Measurements from ENCODE around the gene PCSK6.
A peak's percentile ranks its signal among the peaks of the same experiment; 100 is the strongest.

PCSK6 gene

DNA sequence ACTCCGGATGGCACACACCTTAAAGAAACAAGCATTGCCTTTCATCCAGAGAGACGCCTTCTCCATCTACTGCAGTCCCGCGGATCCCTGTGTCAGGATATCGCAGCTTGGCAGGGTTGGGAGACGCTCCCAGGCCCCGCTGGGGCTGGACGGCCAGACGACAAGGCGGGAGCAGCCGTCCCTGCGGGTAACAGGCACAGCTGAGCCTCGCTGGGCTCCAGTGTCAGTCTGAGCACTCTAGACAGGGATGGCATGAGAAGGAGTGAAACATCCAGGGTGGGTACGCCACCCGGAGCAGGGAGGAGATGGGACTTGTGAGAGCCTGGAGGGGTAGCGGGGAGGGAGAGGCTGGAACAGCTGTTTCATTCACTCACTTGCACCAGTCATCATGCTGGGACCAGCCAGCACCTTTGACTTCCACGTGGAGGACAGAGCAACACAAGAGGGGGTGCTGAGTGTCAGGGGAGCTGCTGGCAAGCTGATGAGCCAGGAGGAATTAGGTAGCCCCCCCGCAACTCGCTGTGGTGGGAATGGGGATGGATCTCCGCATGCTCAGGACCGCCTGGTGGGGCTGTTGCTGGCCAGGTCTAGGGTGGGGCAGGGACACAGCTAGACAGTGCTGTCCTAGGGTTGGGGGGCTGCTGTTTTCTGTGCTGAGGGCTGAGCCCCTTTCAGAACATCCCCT lies 162.9 kb downstream of the PCSK6 start:
- DNase-seq (ENCODE audit: low spot score) = peak; percentile 60

DNA sequence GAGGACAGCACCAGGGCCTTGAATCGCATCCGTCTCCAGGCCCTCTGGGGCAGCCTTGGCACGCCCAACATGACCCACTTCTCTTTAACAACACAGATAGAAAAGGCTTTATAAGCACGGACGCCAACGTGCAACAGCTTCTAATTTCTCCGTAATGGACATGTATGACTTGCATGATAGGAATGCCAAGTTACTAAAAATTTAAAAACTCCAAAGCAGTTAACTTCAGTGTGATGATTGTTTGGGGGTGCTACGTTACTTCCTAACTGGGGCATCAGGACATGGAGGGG lies 163.5 kb downstream of the PCSK6 start:
- no peak for DNase-seq (ENCODE audit: low spot score)

DNA sequence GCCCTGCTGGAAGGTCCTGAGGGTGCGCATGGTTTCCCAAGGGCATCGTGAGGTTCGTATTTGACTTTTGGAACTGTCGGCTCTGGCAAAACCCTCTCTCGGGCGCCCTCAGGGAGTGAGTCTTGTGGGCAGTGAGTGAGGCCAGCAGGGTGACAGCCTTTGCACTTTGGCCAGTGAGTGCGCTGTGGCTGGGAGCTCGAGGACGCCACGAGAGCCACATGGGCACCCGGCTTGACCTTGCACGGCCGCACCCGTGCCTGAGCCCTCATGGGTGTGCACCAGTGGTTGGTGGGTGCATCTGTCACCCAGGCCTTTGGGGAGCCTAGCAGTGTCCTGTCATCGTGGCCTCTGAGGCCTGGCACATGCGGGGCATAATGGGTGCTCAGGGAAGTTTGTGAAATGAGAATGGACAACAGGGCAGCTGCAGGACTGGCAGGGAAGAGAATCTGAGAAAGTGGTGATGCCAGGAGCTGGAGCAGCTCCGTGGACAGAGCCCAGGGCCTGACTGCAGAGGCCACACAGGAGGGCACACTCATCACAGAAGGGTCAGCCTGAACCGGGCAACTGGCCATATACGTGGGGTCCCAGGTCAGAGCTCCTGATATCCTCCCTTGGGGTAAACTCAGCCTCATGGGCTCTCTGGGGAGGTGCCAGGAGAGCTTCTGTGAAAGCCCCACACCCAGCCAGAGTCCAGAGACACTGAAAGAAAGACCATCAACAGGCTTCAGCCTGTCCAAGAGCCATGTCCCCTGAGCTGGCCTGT lies 164.1 kb downstream of the PCSK6 start:
- no peak for DNase-seq (ENCODE audit: low spot score)

DNA sequence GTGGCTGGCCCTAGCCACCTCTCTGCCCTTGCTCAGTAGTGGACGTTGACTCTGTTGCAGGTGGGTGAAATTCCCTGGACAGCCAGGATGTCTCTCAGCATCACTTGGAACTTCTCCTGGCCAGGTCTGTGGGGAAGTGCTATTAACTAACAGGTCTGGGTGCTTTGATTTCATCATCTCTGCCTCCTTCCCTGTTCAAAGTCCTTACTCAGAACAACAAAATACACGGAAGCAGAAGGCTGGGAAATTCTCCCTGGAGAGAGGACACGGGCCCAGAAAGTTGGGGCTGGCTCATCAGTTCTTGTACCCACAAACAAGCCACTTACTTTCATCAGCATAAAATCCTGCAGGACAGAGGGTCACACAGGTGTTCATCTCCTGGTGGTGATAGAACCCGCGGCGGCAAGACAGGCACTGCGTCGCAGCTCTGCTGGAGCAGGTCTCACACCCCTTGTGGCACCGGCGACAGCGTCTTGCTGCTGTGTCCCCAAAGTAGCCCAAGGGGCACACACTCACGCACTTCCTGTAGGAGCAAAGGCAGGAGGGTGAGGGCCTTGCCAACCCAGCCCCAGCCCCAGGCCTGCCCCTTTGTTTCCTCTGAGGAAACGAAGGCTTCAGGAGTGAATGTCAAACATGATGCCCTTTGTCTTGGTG lies 164.9 kb downstream of the PCSK6 start:
- no peak for DNase-seq (ENCODE audit: low spot score)

DNA sequence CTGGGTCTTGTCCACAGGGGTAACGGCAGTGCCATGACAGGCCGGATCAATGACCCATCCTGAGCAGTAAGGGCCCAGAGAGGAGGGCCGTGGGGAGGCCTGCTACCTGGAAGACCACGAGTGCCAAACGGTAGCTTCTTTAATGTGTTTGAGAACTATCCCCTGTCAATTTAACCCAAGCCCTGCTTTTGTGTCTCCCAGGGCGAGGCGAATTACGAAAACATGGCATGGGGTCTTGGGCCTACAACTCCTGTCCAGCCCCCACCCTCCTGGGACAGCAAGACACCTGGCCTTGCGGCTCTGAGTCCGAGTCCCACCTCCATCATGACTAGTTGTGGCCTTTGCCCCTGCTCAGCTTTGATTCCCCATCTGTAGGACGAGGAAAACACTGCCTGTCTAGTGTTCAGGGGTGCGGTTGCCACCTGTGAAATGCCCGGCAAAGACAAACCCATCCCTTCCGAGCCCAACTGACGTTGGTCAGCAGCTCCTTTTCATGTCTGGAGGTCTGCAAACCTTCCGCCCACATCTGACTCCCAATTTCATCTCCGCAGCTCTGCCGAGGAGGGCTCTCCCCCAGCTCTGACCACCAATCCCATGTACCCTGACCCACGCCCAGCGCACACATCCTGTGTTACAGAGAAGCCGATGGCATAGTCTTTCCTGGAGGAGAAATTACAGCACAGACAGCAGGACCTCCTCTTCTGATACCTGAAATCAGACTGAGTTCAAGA lies 165.5 kb downstream of the PCSK6 start:
- no peak for DNase-seq (ENCODE audit: low spot score)

DNA sequence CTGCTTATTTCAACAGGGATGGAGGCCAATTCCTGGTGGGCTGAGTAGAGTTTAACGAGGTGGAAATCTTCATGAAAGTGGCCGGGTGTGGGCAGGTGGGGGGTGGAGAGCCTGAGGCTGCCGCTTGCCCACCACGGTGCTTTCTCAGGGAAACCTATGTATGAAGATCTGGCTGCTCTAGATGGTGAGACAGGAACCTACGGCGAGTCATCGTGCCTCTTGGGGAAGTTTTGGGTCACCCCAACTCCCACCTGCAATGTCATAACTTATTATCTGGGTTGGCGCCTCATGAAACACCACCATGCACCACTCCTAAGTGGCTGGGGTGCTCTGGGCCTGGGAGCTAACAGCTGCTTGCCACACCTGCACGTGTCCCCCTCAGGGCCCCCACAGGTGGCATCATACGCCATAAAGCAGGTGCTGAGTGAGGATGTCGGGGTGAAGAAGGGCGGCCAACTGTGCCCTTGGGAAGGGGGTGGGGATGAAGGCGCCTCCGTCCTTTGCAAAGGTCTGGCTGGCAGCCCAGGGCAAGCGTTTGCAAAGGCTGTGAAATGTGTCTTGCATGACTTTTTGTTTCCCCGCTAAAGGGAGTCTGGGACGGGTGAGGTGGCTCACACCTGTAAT lies 166.5 kb downstream of the PCSK6 start:
- no peak for DNase-seq (ENCODE audit: low spot score)

DNA sequence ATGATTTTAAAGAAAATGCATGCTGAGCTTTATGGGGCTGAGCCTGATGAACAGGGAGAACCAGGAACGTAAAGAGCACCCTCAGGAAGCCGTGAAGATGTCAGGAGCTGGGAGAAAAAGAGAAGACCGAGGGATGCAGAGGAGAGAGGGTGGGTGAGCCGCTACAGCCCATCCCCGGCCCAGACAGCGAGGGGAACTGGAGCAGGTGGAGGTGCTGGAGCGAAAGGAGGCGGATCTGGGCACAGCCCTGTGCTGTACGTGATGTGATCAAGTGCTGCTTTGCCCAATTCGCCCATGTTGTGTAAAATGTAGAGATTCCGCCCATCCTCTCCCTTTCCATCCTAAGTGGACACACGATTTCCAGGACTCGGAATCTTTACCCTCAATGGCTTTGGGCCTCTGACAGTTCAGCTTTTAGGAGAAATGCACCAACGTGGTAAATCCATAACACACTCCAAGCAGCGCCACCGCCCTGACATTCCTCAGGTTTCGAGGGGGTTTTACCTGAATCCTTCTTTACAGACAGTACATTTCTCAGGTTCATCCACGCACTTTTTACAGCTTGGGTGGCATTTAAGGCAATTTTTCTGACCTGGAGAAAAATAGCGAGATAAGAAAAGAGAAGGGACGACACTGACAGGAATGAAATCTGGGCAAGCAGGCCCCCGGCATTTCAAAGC lies 167.4 kb downstream of the PCSK6 start:
- no peak for DNase-seq (ENCODE audit: low spot score)

DNA sequence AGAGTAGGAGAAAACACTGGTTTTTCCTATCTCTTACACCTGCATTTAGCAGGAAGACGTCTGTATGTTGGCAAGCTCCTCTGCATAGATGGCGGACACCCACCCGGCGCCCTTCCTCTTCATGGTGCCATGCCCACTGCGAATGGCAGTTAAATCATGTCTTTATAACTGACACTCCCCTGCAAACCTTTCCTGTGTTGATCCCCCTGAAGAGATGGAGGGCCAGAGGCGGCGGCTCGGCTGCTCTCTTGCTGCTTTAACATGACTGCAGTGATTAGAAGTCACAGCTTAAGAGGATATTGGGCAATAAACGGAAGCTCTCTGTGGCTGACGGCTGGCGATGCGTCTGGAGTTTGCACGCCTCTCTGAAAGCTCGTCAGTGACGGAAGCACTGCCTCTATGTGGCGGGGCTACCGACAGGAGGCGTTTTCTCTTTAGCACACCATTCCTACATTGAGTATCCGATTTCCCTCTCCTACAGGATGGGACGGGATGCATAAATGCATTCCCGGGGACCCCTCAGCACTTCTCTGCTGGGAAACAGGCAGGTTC lies 168.9 kb downstream of the PCSK6 start:
- DNase-seq (ENCODE audit: low spot score) = peak; percentile 46

DNA sequence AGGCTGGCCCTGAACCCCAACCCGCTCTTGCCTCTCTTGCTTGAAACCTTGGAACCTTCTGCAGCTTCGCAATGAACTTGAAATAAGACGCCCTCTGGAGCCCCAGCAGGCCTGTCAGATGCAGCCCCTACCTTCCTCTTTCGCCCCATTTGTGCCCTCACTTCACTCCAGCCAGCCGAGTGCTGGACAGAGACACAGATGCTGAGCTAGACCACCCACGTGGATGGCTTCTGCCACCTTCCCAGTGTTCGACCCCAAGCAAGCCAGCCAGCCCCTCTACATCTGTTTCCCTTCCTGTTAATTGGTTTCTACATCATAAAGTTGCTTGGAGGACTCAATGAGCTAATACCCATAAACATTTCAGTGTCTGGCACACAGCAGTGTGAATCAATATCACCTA lies 170.7 kb downstream of the PCSK6 start:
- DNase-seq (ENCODE audit: low spot score) = no peak

DNA sequence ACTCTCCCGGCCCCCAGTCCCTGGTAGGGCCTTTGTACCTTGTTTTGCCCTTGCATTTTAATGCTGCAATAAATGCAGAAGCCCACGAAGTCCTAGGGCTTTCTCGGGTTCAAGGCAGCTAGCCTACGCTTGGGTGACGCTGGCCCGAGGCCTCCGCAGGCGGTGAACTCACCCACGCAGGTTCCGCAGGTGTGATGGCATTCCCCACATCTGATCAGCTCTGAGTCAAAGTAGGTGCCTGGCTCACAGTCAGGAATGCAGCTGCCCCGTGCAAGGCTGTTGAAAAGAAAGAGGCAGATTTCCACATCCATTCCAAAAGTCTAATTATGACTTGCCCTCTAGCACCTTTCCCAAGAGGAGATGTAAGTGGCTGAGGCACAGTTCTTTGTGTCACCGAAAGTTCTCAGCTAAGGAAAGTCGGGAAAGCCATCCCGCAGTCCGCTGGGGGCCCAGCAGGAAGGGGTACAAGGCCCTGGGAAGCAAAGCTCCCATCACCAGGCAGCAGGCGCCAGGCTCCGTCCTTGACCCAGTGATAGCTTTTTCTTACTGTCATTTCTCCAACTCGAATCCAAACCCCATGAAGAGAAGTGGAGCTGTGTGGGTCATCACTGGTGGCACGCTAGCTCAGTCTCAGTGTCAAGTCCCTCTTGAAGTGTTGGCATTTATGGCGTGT lies 171.2 kb downstream of the PCSK6 start:
- no peak for DNase-seq (ENCODE audit: low spot score)

DNA sequence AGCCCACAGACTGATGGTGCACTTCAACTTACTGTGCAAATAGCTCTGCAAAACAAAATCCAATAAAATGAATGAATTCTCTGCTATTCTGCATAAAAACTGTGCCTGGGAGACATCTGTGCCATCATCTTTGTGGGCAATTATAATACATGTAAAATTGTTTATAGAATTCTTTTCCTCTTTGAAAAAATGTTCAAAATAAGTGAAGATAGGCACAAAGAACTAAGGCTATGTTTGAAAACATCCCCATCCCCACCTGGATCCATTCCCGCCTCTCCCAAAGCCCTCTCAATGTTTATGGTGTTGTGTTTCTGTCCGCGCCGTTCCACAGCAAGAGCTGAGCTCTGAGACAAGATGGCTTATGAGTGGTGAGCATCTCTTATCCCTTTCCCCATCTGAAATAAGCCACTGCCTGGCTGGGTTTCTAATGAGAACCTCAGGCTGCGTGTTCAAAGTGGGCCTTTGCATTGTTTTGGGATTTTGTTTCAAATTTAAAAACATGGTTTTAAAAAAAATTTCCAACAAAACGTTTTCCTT lies 172.1 kb downstream of the PCSK6 start:
- no peak for DNase-seq (ENCODE audit: low spot score)

DNA sequence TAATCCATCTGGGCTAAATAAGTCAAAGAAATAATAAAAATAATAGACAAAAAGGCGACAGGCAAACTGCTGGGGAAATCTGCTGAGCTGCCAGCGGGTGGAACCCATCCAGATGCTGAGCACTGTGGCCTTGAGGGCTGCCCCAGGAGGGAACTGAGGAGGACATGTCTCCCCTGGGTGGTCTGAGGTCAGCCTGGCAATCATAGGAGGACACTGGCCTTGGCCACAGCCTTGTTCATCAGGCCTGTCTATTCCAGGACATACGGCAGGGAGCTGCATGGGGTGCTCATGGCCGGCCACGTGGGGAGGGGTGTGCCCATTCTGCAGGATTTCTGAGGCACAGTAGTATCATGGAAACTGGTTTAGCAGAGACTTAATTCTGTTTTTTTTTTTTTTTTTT lies 173.0 kb downstream of the PCSK6 start:
- DNase-seq (ENCODE audit: low spot score) = no peak

DNA sequence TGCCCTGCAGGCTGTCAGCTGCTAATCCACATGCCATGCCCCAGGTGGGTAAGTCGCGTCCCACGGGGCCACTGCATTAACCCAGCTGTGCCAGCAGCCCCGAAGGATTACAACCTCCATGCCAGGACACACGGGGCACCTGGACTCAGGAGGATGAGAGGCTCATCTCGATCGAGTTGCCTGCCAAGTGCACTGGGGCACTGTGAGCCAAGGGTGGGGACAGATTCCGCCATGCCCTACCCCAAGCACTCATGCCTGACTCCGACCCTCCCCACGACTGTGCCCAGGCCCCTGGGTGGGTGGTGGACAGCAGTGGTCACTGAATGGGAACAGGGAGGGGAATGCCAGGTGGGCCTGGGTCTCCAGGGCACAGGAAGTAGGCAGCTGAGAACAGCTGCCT lies 173.8 kb downstream of the PCSK6 start:
- no peak for DNase-seq (ENCODE audit: low spot score)

DNA sequence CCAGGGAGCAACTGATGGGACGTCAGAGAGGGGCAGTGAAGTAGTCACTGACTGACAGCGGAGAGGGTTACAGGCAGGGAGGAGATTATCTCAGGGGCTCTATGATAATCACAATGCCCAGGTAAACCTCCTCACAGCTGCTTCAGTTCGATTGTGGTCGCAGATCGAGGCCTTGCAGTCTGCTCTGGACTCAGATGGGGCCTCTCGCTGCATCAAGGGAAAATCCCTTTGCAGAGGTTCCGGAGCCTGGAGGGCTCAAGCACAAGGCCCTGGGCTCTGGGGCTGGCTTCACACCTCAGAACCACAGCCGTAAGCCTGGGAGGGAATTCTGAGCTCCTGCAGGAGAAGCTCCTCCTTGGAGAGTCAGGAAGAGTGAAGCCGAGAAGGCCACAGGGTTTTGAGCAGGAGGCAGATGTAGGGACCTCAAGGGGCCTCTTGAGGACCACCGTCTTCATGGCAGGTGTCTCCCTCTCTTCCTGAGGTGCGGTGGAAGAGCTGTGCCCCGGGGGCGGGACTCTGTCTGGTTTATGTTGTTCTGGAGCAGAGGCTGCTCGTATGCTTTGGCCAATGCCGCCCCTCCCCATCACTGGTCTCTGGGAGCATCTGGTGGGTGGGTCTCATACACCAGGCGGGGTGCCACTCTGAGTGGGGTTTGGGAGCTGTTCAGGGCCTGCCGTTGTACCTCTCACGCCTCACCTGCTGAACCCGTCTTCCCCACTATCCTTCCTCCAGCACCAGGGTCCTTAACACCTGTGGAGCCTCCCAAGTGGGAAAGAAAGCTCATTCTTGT lies 175.0 kb downstream of the PCSK6 start:
- no peak for DNase-seq (ENCODE audit: low spot score)

DNA sequence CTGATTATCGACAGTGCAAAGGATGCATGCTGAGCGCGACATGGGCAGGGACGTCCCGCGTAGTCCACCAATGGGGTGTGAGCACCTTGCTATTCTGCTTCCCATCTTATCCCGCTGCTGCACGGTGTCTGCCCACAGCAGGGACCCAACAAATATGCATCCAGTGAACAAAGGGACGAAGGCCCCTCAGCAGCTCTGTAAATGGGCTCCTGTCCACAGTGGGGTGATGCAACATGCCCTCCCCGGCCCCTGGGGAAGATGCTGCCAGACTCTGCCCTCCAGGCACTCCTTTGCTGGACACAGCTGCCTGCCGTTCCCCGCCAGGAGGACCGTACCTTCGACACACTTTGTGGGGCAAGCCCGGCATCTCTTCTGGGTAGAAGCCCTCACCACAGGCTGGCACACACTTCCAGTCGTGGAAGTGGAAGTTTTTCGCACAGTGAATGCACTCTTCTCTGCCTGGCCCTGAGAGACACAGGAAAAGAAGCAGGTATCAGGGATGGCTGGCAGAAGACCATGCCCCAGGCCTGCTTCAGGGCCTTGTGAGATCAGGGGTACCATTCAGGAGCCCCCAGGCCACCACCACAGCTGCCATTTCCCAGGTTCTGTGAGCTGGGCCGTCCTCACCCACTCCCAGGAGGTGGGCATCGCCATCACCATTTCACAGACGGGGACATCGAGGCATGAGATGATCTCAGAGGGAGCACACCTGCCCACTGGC lies 176.3 kb downstream of the PCSK6 start:
- no peak for DNase-seq (ENCODE audit: low spot score)

DNA sequence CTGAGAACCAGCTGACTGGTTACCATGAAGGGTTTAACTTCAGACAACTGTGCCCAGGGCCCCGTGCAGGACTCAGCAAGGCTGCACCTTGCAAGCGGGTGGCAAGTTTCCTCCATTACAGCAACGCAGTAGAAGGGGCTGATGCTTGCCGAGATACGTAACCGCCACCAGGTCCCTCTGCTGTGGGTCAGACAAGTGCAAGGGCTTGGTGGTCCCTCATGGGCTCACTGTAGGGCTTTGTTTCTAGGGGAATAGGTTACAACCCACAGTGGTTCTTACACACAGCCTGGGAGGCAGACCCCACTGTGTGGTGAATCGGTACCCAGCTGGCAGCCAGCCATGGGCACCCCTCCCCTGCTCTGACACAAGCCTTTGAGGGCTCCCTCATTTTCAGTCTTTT lies 179.0 kb downstream of the PCSK6 start:
- no peak for DNase-seq (ENCODE audit: low spot score)

DNA sequence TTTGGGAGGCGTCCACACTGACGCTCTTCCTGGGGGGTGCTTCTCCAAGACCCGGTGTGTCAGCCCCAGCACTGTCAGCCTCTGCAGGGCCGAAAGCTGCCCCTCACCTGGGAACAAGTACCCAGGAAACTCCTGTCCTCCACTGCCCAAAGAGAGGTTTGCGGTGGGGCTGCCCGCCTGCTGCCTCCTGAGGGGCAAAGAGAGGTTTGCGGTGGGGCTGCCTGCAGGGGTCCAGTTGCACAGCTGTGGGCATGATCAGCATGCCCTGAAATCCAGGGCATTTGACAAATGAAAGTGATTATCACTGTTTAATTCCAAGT lies 179.4 kb downstream of the PCSK6 start:
- no peak for DNase-seq (ENCODE audit: low spot score)

DNA sequence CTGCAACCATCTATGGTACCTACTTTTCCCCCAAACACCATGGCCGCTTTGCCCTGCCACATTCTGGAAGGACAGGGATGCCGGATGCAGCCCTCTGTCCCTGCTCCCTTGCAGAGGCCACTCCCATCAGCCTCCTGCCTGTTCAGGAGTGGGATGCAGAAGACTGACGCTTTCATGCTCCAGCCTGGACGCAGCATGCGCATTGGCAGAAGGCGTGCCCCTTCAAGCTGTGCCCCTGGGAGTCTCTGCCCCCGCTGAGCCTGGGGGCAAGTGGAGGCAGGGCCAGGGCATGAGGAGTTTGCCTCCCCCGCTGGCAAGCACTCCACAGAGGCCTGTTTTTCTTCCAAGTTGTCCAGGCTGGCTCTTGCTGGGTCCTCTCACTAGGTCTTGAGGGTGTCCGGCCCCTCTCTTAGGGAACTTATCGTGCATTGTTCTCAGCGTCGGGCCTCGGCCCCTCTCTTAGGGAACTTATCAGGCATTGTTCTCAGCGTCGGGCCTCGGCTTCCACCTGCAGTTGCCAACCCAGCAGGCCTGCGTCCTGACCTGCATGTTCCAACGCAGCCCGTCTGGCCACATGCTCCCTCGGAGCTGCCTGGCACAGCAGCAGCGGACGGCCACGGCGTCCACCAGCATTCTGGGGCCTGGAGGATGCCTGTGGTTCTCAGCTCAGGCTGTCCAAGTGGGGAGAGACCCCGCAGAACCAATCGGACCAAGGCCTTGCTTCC lies 179.9 kb downstream of the PCSK6 start:
- no peak for DNase-seq (ENCODE audit: low spot score)
